Measurements from ENCODE around the gene GALNT12.

GRCh38 chr9:98862936-98863335 lies 55.5 kb downstream of the GALNT12 start:
- TF ChIP-seq POLR2A (IDR thresholded peaks at IDR 0.05; ENCODE audit: low read length) (no peak), GATA1 (IDR thresholded peaks at IDR 0.05; ENCODE audit: low read depth, low read length) (no peak)
